ENCODE measurements around the gene IRF4.

IRF4 gene

DNA sequence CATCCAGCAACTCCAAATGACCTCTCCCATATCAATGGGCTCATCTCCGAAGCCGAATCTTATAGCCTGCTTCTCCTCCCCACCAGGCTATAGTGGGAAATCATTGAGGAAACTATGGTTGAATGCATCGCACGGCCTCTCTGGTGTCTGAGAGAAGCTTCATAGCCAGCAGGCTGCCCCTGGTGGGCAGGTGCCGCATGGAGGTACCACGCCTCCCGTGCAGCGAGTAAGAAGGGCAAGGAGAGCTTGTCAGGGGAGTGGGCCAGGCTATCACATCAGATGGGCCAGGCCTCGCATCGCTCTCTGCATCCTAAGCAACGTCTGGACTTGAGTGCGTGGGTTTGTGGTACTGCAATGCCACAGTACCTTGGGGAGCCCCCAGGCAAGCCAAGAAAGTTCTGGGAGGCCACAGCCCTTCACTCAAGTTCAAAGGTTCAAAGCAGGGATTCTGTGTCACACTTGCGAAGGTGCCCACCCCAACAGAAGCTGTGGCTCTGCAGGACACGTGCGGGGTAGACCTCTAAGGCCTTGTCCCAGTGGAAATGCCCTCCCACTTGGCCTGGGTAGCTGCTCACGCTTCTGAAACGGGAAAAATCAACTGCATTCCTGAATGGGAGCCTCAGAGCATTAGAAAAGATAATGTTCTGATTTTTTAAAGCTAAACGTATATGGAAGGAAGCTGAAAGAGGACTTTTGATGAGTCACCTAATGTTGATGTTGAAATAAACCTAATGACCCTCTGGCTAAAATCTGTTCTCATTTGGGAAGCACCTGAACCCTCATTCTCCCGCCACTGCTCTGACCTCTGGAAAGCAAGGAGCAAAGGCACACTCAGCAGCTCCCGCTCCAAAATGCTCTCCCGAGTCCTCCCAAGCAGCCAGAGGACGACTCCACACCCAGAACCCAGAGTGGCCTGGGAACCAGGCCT lies 8.4 kb upstream of the IRF4 start:
- no peak for DNase-seq

GRCh38 chr6:383856-384255 lies 7.7 kb upstream of the IRF4 start:
- DNase-seq = no peak

GRCh38 chr6:384898-385297 lies 6.7 kb upstream of the IRF4 start:
- DNase-seq = no peak

DNA sequence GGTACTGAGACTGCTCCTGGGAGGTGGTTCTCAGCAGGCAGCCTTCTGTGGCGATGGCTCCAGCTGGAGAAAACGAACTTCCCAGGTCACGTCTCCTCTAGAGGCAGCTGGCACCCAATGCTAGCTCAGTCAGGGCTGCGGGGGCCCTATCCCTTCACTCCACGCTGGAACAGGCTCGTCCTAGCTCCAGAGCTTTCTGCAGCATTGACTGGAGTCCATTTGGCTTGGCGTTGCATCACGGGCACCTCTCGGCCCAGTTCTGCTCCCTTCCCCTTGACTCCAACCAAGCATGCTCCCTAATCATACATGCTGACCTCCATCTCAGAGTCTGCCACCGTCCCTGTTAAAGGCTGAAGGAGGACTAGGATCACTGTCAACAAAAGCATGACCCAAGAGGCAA lies 5.9 kb upstream of the IRF4 start:
- DNase-seq = no peak

DNA sequence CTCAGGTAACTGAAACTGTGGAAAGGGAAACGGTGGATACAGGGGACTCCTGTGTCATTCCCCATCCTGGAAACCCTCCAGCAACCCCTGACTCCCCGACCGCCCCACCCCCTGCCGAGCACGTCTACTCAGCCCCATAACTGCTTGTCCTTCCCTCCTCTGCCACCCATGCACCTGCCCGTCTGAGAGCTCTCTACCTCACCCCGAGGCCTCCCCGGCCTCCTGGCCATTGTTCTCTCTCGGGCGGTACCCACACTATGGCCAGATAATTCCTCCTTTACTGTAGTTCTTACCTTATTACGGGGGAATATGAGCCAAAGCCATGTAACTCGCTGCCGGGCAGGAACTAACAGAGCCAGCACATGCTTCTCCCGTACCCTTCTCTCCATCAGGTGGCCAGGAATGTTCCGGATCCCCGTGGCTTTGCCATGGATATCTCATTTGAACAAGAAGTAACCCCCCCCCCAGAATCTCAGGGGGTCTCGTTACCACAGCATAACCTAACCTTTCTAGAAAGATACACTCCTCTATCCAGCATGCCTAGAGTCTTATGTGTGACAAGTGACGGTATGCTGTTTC lies 4.8 kb upstream of the IRF4 start:
- no peak for DNase-seq

- no peak for DNase-seq
These were observed 4.2 kb upstream of the IRF4 start for GRCh38 chr6:387293-387741.

GRCh38 chr6:388202-388903 lies 3.2 kb upstream of the IRF4 start:
- DNase-seq = no peak

- DNase-seq = no peak
These were observed 2.4 kb upstream of the IRF4 start for GRCh38 chr6:389143-389542.

DNA sequence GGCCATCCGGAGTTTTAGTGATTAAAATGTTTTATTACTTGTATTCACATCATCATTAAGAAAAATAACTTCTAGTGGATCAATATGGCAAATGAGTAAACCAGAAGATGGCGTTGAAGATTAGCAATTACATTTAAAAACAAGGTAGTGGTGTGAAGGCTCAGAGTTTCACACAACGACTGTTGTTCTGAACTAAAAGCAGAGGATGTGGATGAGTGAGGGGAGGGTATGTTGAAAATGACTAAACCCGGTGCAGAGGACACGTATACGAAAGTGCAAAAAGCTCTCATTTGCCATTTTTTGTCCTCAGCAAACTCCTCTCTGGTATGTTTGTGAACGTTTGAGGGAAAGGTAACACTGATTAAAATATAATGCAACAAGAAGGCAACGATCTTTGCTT lies 1.9 kb upstream of the IRF4 start:
- no peak for DNase-seq

DNA sequence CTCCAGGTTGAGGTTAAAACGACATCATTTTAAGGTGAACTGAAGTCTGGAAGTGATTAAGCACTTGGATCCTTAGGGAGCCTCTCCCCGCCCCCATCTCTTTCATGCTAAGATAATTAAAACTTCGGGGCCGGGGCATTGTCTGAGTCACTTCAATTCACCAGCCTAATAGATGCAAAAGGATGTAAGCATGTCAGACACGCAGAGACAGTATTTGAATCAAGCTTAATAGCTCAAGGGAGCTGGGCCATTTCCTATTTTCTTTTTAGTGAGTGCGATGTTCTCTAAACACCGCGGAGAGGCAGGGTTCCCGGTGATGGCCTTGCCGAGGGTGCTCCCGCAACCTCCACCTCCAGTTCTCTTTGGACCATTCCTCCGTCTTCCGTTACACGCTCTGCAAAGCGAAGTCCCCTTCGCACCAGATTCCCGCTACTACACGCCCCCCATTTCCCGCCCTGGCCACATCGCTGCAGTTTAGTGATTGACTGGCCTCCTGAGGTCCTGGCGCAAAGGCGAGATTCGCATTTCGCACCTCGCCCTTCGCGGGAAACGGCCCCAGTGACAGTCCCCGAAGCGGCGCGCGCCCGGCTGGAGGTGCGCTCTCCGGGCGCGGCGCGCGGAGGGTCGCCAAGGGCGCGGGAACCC lies 516 bp upstream of the IRF4 start:
- no peak for DNase-seq

- no peak for DNase-seq
These were observed 1.2 kb downstream of the IRF4 start for GRCh38 chr6:392441-393390.

DNA sequence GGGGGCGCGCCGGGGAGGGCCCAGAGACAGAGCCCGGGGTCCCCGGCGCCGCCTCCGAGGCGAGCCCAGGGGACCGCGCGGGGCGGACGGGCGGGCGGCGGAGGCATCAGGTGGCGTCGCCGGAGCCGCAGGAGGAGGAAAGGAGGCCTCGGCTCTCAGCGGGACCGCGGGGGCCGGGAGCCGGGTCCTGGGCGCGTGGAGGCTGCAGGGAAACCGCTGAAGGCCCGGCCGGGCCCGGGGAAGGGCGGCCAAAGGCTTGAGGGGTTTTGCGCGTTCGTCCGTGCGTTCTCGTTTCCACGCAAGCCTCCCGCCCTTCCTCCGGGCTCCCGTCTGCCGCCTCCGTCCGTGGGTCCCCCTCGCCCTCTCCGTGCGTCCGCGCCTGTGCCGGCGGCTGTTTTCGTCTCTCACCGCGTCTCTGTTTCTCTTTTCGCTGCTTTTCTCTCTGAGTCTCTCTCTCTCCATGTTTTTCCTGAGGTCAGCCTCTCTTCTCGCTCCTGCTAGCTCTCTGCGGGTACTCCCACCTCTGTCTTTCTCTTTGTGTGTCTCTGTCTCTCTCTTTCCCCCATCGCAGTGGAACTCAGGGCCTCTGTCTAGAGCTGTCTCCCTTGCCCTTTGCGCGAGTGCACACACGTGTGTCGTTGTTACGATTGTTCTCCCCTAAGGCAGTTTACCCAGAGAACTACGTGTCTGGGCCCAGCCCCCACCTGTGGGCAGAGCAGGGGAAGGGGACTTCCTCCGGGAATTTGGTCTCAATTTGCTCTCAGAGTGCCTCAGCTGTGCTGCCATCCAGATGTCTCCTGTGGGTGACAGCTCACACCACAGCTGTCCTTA lies 2.1 kb downstream of the IRF4 start:
- no peak for DNase-seq

GRCh38 chr6:394641-395289 lies 3.2 kb downstream of the IRF4 start:
- no peak for DNase-seq

DNA sequence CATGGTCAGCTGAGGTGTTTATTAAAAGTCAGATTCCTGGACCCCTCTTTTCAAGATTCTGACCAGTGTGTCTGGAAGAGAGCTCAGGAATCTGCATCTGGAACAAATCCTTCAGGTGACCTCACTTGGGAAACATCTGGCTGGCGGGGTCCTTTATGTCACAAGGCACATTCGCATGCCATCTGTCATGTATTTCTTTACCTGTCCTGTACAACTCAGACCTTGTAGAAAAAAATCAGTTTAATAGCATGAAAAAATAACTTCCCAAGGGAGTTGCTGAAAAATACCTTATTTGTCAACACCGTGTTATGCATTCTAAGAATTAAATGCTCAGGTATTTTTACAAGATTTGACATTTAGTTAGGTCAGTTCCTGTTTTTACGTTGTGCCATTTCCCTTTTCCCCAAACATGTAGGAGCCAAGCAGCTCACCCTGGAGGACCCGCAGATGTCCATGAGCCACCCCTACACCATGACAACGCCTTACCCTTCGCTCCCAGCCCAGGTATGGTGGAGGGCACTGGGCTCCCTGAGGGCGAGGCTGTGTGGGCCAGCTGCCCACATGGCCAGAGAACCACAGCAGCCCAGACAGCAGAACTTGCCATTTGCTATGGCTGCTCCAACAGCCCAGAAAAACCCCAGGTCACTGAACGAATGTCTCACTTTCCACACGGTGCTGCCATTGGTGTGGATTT lies 4.0 kb downstream of the IRF4 start:
- no peak for DNase-seq

- DNase-seq = no peak
These were observed 4.6 kb downstream of the IRF4 start for GRCh38 chr6:396126-396520.

GRCh38 chr6:397056-397455 lies 5.5 kb downstream of the IRF4 start:
- no peak for DNase-seq

GRCh38 chr6:397604-398003 lies 6.1 kb downstream of the IRF4 start:
- no peak for DNase-seq

- DNase-seq = no peak
These were observed 6.5 kb downstream of the IRF4 start for GRCh38 chr6:398065-398464.

DNA sequence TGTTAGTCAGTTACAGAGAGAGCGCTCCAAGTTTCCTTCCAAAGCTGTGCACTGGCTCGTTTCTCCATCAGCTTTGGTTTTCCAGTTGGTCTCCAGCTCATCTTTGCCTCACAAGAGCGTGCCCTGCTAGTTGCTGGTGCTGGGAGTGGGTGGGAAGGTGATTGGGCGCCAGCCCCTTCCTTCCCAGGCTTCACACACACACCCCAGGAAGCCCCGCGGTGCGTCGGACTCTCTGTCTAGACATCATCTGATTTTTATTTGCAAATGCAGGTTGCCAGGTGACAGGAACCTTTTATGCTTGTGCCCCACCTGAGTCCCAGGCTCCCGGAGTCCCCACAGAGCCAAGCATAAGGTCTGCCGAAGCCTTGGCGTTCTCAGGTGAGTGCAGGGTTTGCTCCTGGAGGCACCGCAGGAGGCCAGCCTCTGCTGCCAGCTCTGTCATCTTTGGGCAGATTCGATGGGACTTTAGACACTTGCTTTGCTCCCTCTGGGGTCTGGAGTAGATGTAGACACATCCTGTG lies 7.1 kb downstream of the IRF4 start:
- DNase-seq = no peak

Measured in NCI-H187 (cell line).